ENCODE data around the gene RITA1.

RITA1 gene

DNA sequence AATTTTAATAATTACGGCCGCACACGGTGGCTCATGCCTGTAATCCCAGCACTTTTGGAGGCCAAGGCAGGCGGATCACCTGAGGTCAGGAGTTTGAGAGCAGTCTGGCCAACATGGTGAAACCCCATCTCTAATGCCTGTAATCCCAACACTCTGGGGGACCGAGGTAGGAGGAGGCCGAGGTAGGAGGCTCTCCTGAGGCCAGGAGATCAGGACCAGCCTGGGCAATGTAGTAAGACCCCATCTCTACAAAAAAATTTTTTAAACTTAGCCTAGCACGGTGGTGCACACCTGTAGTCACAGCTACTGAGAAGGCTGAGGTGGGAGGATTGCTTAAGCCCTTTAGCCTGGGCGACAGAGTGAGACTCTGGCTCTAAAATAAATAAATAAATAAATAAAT, 41.6 kb upstream of the RITA1 start:
- no peaks in the 10 kb centered on the region for H3K79me2 ChIP-seq
- H3K4me3 ChIP-seq (ENCODE audit: low read depth, low read length) = no peak overlapping the region
- no peaks in the 10 kb centered on the region for H3K9me3 ChIP-seq (ENCODE audit: control insufficient read depth, low read length)
- no peak overlapping the region for H3K4me2 ChIP-seq (ENCODE audit: low read length)
- H2AFZ ChIP-seq = no peak overlapping the region
- TF ChIP-seq, protein P1, sequence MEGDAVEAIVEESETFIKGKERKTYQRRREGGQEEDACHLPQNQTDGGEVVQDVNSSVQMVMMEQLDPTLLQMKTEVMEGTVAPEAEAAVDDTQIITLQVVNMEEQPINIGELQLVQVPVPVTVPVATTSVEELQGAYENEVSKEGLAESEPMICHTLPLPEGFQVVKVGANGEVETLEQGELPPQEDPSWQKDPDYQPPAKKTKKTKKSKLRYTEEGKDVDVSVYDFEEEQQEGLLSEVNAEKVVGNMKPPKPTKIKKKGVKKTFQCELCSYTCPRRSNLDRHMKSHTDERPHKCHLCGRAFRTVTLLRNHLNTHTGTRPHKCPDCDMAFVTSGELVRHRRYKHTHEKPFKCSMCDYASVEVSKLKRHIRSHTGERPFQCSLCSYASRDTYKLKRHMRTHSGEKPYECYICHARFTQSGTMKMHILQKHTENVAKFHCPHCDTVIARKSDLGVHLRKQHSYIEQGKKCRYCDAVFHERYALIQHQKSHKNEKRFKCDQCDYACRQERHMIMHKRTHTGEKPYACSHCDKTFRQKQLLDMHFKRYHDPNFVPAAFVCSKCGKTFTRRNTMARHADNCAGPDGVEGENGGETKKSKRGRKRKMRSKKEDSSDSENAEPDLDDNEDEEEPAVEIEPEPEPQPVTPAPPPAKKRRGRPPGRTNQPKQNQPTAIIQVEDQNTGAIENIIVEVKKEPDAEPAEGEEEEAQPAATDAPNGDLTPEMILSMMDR (IDR thresholded peaks at IDR 0.05) = no peak
- no peaks in the 10 kb centered on the region for H3K27me3 ChIP-seq (ENCODE audit: control insufficient read depth, insufficient read depth, low read length)
- H3K36me3 ChIP-seq (ENCODE audit: control insufficient read depth, insufficient read depth, low read length) = no peaks in the 10 kb centered on the region
- H3K9ac ChIP-seq = no peak overlapping the region
- H3K4me1 ChIP-seq = peaks cover 43% of the 10 kb centered on the region
- no peak overlapping the region for H3K27ac ChIP-seq

DNA sequence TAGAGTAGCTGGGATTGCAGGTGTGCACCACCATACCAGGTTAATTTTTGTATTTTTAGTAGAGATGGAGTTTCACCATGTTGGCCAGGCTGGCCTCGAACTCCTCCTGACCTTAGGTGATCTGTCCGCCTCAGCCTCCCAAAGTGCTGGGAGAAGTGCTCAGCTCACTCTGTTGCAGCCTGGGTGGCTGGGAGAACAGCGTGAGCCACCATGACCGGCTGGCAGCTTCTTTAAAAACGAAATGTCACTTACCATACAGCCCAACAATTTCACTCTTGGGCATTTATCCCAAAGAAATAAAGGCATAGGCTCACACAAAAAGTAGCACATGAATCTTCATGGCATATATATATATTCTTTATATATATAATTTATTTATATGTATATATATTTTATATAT, 40.7 kb upstream of the RITA1 start:
- TF ChIP-seq, protein P1 (IDR thresholded peaks at IDR 0.05) = no peak
- peaks cover 39% of the 10 kb centered on the region for H3K4me1 ChIP-seq
- H3K4me2 ChIP-seq (ENCODE audit: low read length) = no peak overlapping the region
- no peak overlapping the region for H3K9ac ChIP-seq
- H3K27me3 ChIP-seq (ENCODE audit: control insufficient read depth, insufficient read depth, low read length) = no peaks in the 10 kb centered on the region
- no peak overlapping the region for H3K27ac ChIP-seq
- no peaks in the 10 kb centered on the region for H3K9me3 ChIP-seq (ENCODE audit: control insufficient read depth, low read length)
- no peak overlapping the region for H3K4me3 ChIP-seq (ENCODE audit: low read depth, low read length)
- no peak overlapping the region for H2AFZ ChIP-seq
- no peaks in the 10 kb centered on the region for H3K36me3 ChIP-seq (ENCODE audit: control insufficient read depth, insufficient read depth, low read length)
- no peaks in the 10 kb centered on the region for H3K79me2 ChIP-seq

DNA sequence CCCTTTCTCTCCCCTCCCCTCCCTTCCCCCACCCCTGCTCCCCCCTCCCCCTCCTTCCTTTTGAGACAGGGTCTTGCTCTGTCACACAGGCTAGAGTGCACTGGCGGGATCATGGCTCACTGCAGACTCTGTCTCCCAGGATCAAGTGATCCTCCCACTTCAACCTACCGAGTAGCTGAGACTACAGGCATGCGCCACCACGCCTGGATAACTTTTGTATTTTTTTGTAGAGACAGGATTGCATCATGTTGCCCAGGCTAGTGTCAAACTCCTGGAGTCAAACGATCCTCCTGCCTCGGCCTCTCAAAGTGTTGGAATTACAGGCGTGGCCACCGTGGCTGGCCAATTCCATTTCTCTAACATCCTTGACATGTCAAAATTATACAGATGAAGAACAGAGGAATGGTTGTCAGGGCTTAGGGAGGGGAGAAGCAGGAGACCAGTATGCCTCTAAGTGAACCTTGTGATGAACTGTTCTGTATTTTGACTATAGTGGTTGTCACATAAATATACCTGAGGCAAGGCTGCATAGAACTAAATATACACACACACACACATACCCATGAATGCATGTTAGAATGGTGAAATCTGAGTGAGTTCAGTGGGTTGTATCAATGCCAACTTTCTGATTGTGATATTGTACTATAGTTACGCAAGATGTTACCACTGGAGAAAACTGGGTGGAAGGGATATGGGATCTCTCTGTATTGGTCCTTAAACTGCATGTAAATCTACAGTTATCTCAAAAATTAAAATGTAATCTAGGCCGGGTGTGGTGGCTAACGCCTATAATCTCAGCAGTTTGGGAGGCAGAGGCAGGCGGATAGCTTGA, 39.6 kb upstream of the RITA1 start:
- TF ChIP-seq, protein P1 (IDR thresholded peaks at IDR 0.05) = no peak
- H3K9me3 ChIP-seq (ENCODE audit: control insufficient read depth, low read length) = no peaks in the 10 kb centered on the region
- H3K79me2 ChIP-seq = no peaks in the 10 kb centered on the region
- H3K4me2 ChIP-seq (ENCODE audit: low read length) = no peak overlapping the region
- H2AFZ ChIP-seq = peak overlapping the region; percentile 22
- peak overlapping the region; percentile 49 for H3K27ac ChIP-seq
- H3K9ac ChIP-seq = no peak overlapping the region
- no peaks in the 10 kb centered on the region for H3K27me3 ChIP-seq (ENCODE audit: control insufficient read depth, insufficient read depth, low read length)
- H3K4me3 ChIP-seq (ENCODE audit: low read depth, low read length) = no peak overlapping the region
- no peaks in the 10 kb centered on the region for H3K36me3 ChIP-seq (ENCODE audit: control insufficient read depth, insufficient read depth, low read length)
- H3K4me1 ChIP-seq = peaks cover 31% of the 10 kb centered on the region

DNA sequence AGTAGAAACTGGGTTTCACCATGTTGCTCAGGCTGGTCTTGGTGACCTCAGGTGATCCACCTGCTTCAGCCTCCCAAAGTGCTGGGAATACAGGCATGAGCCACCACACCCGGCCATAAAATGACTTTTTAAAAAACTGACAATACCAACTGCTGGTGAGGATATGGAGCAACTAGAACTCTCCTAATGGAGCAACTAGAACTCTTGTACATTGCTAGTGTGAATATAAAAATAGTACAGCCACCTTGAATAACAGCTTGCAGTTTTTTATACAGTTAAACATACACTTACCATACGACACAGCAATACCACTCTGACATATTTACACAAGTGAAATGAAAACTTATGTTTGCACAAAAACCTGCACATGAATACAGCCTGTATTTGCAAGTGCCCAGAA, 38.5 kb upstream of the RITA1 start:
- Histone ChIP-seq H3K36me3 (ENCODE audit: control insufficient read depth, insufficient read depth, low read length) (no peaks in the 10 kb centered on the region), H3K4me1 (peaks cover 21% of the 10 kb centered on the region), H3K9me3 (ENCODE audit: control insufficient read depth, low read length) (no peaks in the 10 kb centered on the region), H3K4me2 (ENCODE audit: low read length) (no peak overlapping the region), H3K9ac (no peak overlapping the region), H2AFZ (no peak overlapping the region), H3K4me3 (ENCODE audit: low read depth, low read length) (no peak overlapping the region), H3K27ac (no peak overlapping the region), H3K79me2 (no peaks in the 10 kb centered on the region), H3K27me3 (ENCODE audit: control insufficient read depth, insufficient read depth, low read length) (no peaks in the 10 kb centered on the region)
- TF ChIP-seq, protein P1 (IDR thresholded peaks at IDR 0.05) = no peak
